H1 (cell line): ENCODE measurements around the gene CDK5. TPM values are rescaled to one million over a fixed set of nuclear protein-coding genes. Genes with fewer than 3 reads are reported as not detected.

Experiments
- EGR1 ChIP-seq: IDR thresholded peaks from 2 replicates; pipeline ENCODE4 v1.6.1; 2011; ENCODE audit warnings: low read depth, low read length, borderline replicate concordance
- polyA plus RNA-seq, 7 experiments: library from polyadenylated mRNA; depleted of rRNA in 3 of 7; stranded (reverse) in 5 of 7; unstranded in 2 of 7; fragments of >200 nt in 5 of 7; fragments of 200-250 nt in 2 of 7; gene quantifications; 1 replicate in 5 of 7; 2 replicates in 1 of 7; 4 replicates in 1 of 7; pipeline versions ENCODE4 v1.2.1 to v1.2.3, GENCODE V29; 2011 to 2013; ENCODE audit warnings: missing spikeins in 2 of 7, mixed read lengths in 2 of 7
- total RNA-seq: library from RNA; stranded (reverse); fragmentation: NEBNext Ultra II Directional; extraction: Animal tissue kit (Norgen Biotek cat#: 25700); gene quantifications from 2 replicates; pipeline ENCODE4 v1.2.1, GENCODE V29; 2021

The CDK5 gene
- total and polyA plus RNA-seq, 2 of the 8 experiments (the other 6 are each of a cell fraction or from before 2014, with no cell fraction given) = 22.8 to 37.2 TPM

- no peak for TF ChIP-seq EGR1
Measured at GRCh38 chr7:151008511-151009323, 49.0 kb downstream of the CDK5 start (continued).
